ENCODE results near the gene BACH1.

DNA sequence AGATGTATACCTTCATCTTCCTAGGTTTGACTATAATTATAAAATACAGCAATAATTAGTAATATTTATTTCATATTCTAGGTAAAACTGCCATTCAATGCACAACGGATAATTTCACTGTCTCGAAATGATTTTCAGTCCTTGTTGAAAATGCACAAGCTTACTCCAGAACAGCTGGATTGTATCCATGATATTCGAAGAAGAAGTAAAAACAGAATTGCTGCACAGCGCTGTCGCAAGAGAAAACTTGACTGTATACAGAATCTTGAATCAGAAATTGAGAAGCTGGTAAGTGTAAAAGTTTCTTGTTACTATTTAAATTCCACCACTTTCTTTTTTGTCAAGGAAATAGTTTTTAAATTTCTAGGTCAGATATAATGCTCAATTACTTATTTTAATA is 30.7 kb downstream of the BACH1 start:
- TF ChIP-seq SUZ12 (IDR thresholded peaks at IDR 0.05; ENCODE audit: low read length) (no peak), POLR2A (IDR thresholded peaks at IDR 0.05; ENCODE audit: control extremely low read depth in 1 of 2, low read depth in 2 of 2, low read length in 2 of 2) (no peak), RAD21 (IDR thresholded peaks at IDR 0.05 in 1 of 2, conservative IDR thresholded peaks at IDR 0.05 in 1 of 2; ENCODE audit: low read depth in 2 of 2, low read length in 2 of 2) (no peak), SP1 (IDR thresholded peaks at IDR 0.05; ENCODE audit: low read depth, low read length) (no peak), YY1 (IDR thresholded peaks at IDR 0.05; ENCODE audit: low read depth, low read length) (no peak), GTF2F1 (IDR thresholded peaks at IDR 0.05; ENCODE audit: borderline replicate concordance, low read depth, low read length) (no peak), RFX5 (IDR thresholded peaks at IDR 0.05; ENCODE audit: borderline replicate concordance, low read depth, low read length) (no peak), GABPA (IDR thresholded peaks at IDR 0.05; ENCODE audit: borderline replicate concordance, insufficient read depth, low read length) (no peak), EZH2 (IDR thresholded peaks at IDR 0.05; ENCODE audit: low read depth, low read length, severe bottlenecking) (no peak), CHD1 (IDR thresholded peaks at IDR 0.05; ENCODE audit: low read depth, low read length) (no peak), KDM4A (IDR thresholded peaks at IDR 0.05; ENCODE audit: low read depth, low read length, severe bottlenecking) (no peak)
- TF ChIP-seq, protein P1, sequence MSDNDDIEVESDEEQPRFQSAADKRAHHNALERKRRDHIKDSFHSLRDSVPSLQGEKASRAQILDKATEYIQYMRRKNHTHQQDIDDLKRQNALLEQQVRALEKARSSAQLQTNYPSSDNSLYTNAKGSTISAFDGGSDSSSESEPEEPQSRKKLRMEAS (IDR thresholded peaks at IDR 0.05): no peak
- TF ChIP-seq, protein P2, sequence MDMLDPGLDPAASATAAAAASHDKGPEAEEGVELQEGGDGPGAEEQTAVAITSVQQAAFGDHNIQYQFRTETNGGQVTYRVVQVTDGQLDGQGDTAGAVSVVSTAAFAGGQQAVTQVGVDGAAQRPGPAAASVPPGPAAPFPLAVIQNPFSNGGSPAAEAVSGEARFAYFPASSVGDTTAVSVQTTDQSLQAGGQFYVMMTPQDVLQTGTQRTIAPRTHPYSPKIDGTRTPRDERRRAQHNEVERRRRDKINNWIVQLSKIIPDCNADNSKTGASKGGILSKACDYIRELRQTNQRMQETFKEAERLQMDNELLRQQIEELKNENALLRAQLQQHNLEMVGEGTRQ (IDR thresholded peaks at IDR 0.05; ENCODE audit: low read length): no peak
- TF ChIP-seq, protein P3, sequence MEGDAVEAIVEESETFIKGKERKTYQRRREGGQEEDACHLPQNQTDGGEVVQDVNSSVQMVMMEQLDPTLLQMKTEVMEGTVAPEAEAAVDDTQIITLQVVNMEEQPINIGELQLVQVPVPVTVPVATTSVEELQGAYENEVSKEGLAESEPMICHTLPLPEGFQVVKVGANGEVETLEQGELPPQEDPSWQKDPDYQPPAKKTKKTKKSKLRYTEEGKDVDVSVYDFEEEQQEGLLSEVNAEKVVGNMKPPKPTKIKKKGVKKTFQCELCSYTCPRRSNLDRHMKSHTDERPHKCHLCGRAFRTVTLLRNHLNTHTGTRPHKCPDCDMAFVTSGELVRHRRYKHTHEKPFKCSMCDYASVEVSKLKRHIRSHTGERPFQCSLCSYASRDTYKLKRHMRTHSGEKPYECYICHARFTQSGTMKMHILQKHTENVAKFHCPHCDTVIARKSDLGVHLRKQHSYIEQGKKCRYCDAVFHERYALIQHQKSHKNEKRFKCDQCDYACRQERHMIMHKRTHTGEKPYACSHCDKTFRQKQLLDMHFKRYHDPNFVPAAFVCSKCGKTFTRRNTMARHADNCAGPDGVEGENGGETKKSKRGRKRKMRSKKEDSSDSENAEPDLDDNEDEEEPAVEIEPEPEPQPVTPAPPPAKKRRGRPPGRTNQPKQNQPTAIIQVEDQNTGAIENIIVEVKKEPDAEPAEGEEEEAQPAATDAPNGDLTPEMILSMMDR (IDR thresholded peaks at IDR 0.05; ENCODE audit: control extremely low read depth in 1 of 3, insufficient read depth in 1 of 3, low read depth in 1 of 3, low read length in 3 of 3): no peak

All from H1 (cell line).